Kidney epithelial cell (primary cell): ENCODE data around the gene BANF1. TPM values are rescaled to one million over a fixed set of nuclear protein-coding genes. Genes with fewer than 3 reads are reported as not detected.

Experiments
- DNase-seq: peaks from one replicate; pipeline ENCODE4 v3.0.0-alpha.2; 2010; ENCODE audit warnings: low read depth
- H3K27me3 ChIP-seq: 2 replicates; pipeline ENCODE4 v1.6.0; 2011; ENCODE audit warnings: low read length; ENCODE audit not compliant: control insufficient read depth, insufficient read depth
- H3K36me3 ChIP-seq: 2 replicates; pipeline ENCODE4 v1.5.1; 2011; ENCODE audit warnings: low read length; ENCODE audit not compliant: control insufficient read depth, insufficient read depth
- H3K4me3 ChIP-seq: 2 replicates; pipeline ENCODE4 v1.5.1; 2011; ENCODE audit warnings: low read depth, mild to moderate bottlenecking, control low read depth, low read length
- CTCF ChIP-seq: IDR thresholded peaks from 2 replicates; pipeline ENCODE4 v1.5.1; 2011; ENCODE audit warnings: mild to moderate bottlenecking, moderate library complexity, low read length, control low read depth, inconsistent platforms; ENCODE audit not compliant: insufficient read depth, poor library complexity, severe bottlenecking
- total RNA-seq: library from RNA; depleted of rRNA; stranded (reverse); fragments of >200 nt; gene quantifications from 2 replicates; pipeline ENCODE4 v1.2.3, GENCODE V29; 2015

Gene BANF1
- total RNA-seq, 1 donor from 2014 or later = 73.8 TPM

GRCh38 chr11:65967329-65967934 is 34.9 kb upstream of the BANF1 start:
- no peak for DNase-seq
- H3K4me3 ChIP-seq = no peak overlapping the region
- peaks cover 3% of the 10 kb centered on the region for H3K36me3 ChIP-seq
- H3K27me3 ChIP-seq = no peaks in the 10 kb centered on the region
- TF ChIP-seq CTCF = no peak

GRCh38 chr11:65968600-65969482 is 33.5 kb upstream of the BANF1 start:
- no peak for TF ChIP-seq CTCF
- DNase-seq = no peak
- H3K36me3 ChIP-seq = peaks cover 2% of the 10 kb centered on the region

GRCh38 chr11:65972116-65972515 is 30.2 kb upstream of the BANF1 start:
- Histone ChIP-seq H3K4me3 (no peak overlapping the region), H3K36me3 (peaks cover 2% of the 10 kb centered on the region), H3K27me3 (no peaks in the 10 kb centered on the region)
- TF ChIP-seq CTCF = no peak
- DNase-seq = no peak

More at GRCh38 chr11:65968600-65969482, 33.5 kb upstream of the BANF1 start:
- H3K4me3 ChIP-seq = no peak overlapping the region
- no peaks in the 10 kb centered on the region for H3K27me3 ChIP-seq

- no peak for TF ChIP-seq CTCF
- H3K36me3 ChIP-seq = no peaks in the 10 kb centered on the region
- no peak for DNase-seq
These were observed 28.7 kb upstream of the BANF1 start for GRCh38 chr11:65973439-65974110.

GRCh38 chr11:65975771-65976170 is 26.5 kb upstream of the BANF1 start:
- Histone ChIP-seq H3K36me3 (peaks cover 1% of the 10 kb centered on the region), H3K4me3 (no peak overlapping the region), H3K27me3 (no peaks in the 10 kb centered on the region)
- no peak for DNase-seq
- no peak for TF ChIP-seq CTCF

More at GRCh38 chr11:65973439-65974110, 28.7 kb upstream of the BANF1 start:
- H3K27me3 ChIP-seq = no peaks in the 10 kb centered on the region
- H3K4me3 ChIP-seq = no peak overlapping the region
